ENCODE data around the gene CAMK1D.
A peak's percentile ranks its signal among the peaks of the same experiment; 100 is the strongest.
"Not testable (repeated sequence)": the region's sequence is repeated elsewhere in the genome, so short reads cannot be mapped to it uniquely, and the experiment has no call there.

CAMK1D gene

GRCh38 chr10:12709000-12709401 lies 359.7 kb downstream of the CAMK1D start:
- no peak for DNase-seq

GRCh38 chr10:12709521-12709963 lies 360.2 kb downstream of the CAMK1D start:
- DNase-seq: no peak

- DNase-seq: no peak
Observed at GRCh38 chr10:12710157-12710556, 360.8 kb downstream of the CAMK1D start.

- peak; percentile 56 to 61 for DNase-seq
Observed at GRCh38 chr10:12710594-12711349, 361.4 kb downstream of the CAMK1D start.

- DNase-seq: no peak
Observed at GRCh38 chr10:12711350-12711708, 362.0 kb downstream of the CAMK1D start.

- DNase-seq: no peak
Observed at GRCh38 chr10:12712293-12712983, 363.1 kb downstream of the CAMK1D start.

GRCh38 chr10:12712984-12713316 lies 363.6 kb downstream of the CAMK1D start:
- not testable (repeated sequence) for DNase-seq

GRCh38 chr10:12716042-12716441 lies 366.7 kb downstream of the CAMK1D start:
- DNase-seq: no peak

GRCh38 chr10:12717981-12718707 lies 368.8 kb downstream of the CAMK1D start:
- no peak for DNase-seq

- no peak for DNase-seq
Observed at GRCh38 chr10:12719365-12719764, 370.0 kb downstream of the CAMK1D start.

GRCh38 chr10:12720217-12720981 lies 371.1 kb downstream of the CAMK1D start:
- peak in 1 of 2 experiments; percentile 61 for DNase-seq

- DNase-seq: no peak
Observed at GRCh38 chr10:12721334-12721733, 372.0 kb downstream of the CAMK1D start.

GRCh38 chr10:12723220-12723619 lies 373.9 kb downstream of the CAMK1D start:
- DNase-seq: no peak

GRCh38 chr10:12724807-12725579 lies 375.6 kb downstream of the CAMK1D start:
- DNase-seq: no peak

- not testable (repeated sequence) for DNase-seq
Observed at GRCh38 chr10:12725580-12725888, 376.2 kb downstream of the CAMK1D start.

- DNase-seq: no peak
Observed at GRCh38 chr10:12726971-12727831, 377.9 kb downstream of the CAMK1D start.

- DNase-seq: no peak
Observed at GRCh38 chr10:12727832-12728215, 378.5 kb downstream of the CAMK1D start.

- no peak for DNase-seq
Observed at GRCh38 chr10:12728494-12728893, 379.1 kb downstream of the CAMK1D start.

GRCh38 chr10:12729885-12730284 lies 380.5 kb downstream of the CAMK1D start:
- DNase-seq: no peak

GRCh38 chr10:12730809-12731519 lies 381.6 kb downstream of the CAMK1D start:
- no peak for DNase-seq

- no peak for DNase-seq
Observed at GRCh38 chr10:12733271-12733670, 383.9 kb downstream of the CAMK1D start.
